Common myeloid progenitor, CD34-positive (primary cell): ENCODE results near the gene PGAP1.

Experiments used
- CTCF ChIA-PET: fragments of 350-600 bp; sonication (Branson Sonifier 250); formaldehyde crosslinking; loops from one replicate; lab custom pipeline; 2021; ENCODE audit warnings: antibody characterized with exemption; lab: Charles Lee
- POLR2A ChIA-PET: fragments of 350-600 bp; sonication (Branson Sonifier 250); formaldehyde crosslinking; loops from one replicate; lab custom pipeline; 2021; ENCODE audit warnings: antibody characterized with exemption; lab: Charles Lee
- DNase-seq, 3 donors: peaks; one replicate each; pipeline versions ENCODE4 v3.0.0 to v3.0.0-alpha.2; 2013
- H3K27ac ChIP-seq, 2 experiments: 1 replicate in 1 of 2; 2 replicates in 1 of 2; pipeline ENCODE4 v1.7.0; 2013; ENCODE audit warnings: inconsistent platforms in 2 of 2, low read length in 2 of 2, mild to moderate bottlenecking in 2 of 2, low read depth in 1 of 2, moderate library complexity in 1 of 2; ENCODE audit not compliant: severe bottlenecking in 2 of 2, insufficient read depth in 1 of 2, poor library complexity in 1 of 2
- H3K27me3 ChIP-seq, 5 experiments: replicated peaks in 2 of 5; 1 replicate in 3 of 5; 2 replicates in 2 of 5; pipeline versions ENCODE4 v1.6.1 to v1.7.0; 2013; ENCODE audit warnings: low read length in 4 of 5, mild to moderate bottlenecking in 2 of 5, moderate library complexity in 2 of 5, inconsistent platforms in 1 of 5; ENCODE audit not compliant: insufficient read depth in 5 of 5, control insufficient read depth in 4 of 5
- H3K36me3 ChIP-seq, 4 experiments: 1 replicate in 2 of 4; 2 replicates in 2 of 4; pipeline versions ENCODE4 v1.6.1 to v1.7.0; 2013; ENCODE audit warnings: low read length in 3 of 4, control low read depth in 1 of 4, mild to moderate bottlenecking in 1 of 4; ENCODE audit not compliant: control insufficient read depth in 4 of 4, insufficient read depth in 4 of 4
- H3K4me1 ChIP-seq, 4 experiments: 1 replicate in 3 of 4; 2 replicates in 1 of 4; pipeline versions ENCODE4 v1.6.1 to v1.7.1; 2013; ENCODE audit warnings: low read length in 3 of 4, mild to moderate bottlenecking in 3 of 4, control low read depth in 1 of 4, inconsistent platforms in 1 of 4, moderate library complexity in 1 of 4; ENCODE audit not compliant: control insufficient read depth in 4 of 4, insufficient read depth in 4 of 4; ENCODE audit errors: control extremely low read depth in 1 of 4
- H3K4me3 ChIP-seq, 7 experiments: 1 replicate in 4 of 7; 2 replicates in 3 of 7; pipeline versions ENCODE4 v1.5.1 to v1.7.0; 2013; ENCODE audit warnings: mild to moderate bottlenecking in 7 of 7, low read length in 6 of 7, moderate library complexity in 6 of 7, inconsistent platforms in 2 of 7, low read depth in 2 of 7, control low read depth in 1 of 7; ENCODE audit not compliant: insufficient read depth in 4 of 7, control insufficient read depth in 1 of 7; ENCODE audit errors: extremely low read depth in 1 of 7
- H3K9me3 ChIP-seq, 5 experiments: 1 replicate in 4 of 5; 2 replicates in 1 of 5; pipeline versions ENCODE4 v1.6.1 to v1.7.1; 2013; ENCODE audit warnings: low read length in 4 of 5, mild to moderate bottlenecking in 2 of 5, inconsistent platforms in 1 of 5, low read depth in 1 of 5, moderate library complexity in 1 of 5; ENCODE audit not compliant: control insufficient read depth in 4 of 5, insufficient read depth in 2 of 5; ENCODE audit errors: control extremely low read depth in 1 of 5
- WGBS: methylation state at CpG from one replicate; pipeline ENCODE4 v1.1.5; 2013; ENCODE audit not compliant: insufficient coverage; 5-methylcytosine and 5-hydroxymethylcytosine counted together

The PGAP1 gene

GRCh38 chr2:196783431-196784094 lies 142.9 kb downstream of the PGAP1 start:
- Histone ChIP-seq H3K4me3 (no peak overlapping the region), H3K27me3 (no peaks in the 10 kb centered on the region), H3K27ac (no peak overlapping the region), H3K36me3 (peaks cover 23 to 88% (median 57%) of the 10 kb centered on the region in 4 experiments), H3K9me3 (no peaks in the 10 kb centered on the region), H3K4me1 (no peaks in the 10 kb centered on the region)
- ChIA-PET CTCF (no interaction called here), POLR2A (no interaction called here)
- DNase-seq = no peak
- WGBS = 89% methylated on average over 3 of the region's 4 CpGs
